ENCODE results near the gene KIF22. TPM values are rescaled to one million over a fixed set of nuclear protein-coding genes. Genes with fewer than 3 reads are reported as not detected.

Gene KIF22
- polyA plus RNA-seq, 1 of the 3 experiments (the other 2 are of a cell fraction) = 64.1 TPM

DNA sequence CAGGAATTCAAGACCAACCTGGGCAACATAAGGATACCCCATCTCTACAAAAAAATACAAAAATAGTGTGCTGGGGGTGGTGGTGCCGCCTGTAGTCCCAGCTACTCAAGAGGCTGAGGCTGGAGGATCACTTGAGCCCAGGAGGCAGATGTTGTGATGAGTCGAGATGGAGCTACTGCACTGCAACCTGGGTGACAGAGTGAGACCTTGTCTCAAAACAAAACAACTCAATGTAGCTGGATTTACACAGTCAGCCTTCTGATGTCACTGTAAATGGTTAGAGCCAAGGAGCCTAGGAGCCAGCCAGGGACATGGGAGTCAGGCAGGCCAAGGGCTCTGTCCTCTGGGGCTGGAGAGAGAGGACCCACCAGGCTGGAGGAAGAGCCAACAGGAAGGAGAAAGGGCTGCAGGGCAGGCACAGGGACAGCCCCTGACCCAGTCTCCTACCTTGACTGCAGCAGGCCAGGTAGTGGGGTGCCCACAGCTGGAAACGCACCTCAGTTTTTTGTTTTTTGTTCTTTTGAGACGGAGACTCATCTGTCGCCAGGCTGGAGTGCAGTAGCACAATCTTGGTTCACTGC, 64.1 kb downstream of the KIF22 start:
- no peak for TF ChIP-seq EZH2phosphoT487 (IDR thresholded peaks at IDR 0.05; ENCODE audit: borderline replicate concordance, low read depth)
- no peak for TF ChIP-seq FOSL2 (IDR thresholded peaks at IDR 0.05; ENCODE audit: borderline replicate concordance, low read depth)
- TF ChIP-seq, protein P1, sequence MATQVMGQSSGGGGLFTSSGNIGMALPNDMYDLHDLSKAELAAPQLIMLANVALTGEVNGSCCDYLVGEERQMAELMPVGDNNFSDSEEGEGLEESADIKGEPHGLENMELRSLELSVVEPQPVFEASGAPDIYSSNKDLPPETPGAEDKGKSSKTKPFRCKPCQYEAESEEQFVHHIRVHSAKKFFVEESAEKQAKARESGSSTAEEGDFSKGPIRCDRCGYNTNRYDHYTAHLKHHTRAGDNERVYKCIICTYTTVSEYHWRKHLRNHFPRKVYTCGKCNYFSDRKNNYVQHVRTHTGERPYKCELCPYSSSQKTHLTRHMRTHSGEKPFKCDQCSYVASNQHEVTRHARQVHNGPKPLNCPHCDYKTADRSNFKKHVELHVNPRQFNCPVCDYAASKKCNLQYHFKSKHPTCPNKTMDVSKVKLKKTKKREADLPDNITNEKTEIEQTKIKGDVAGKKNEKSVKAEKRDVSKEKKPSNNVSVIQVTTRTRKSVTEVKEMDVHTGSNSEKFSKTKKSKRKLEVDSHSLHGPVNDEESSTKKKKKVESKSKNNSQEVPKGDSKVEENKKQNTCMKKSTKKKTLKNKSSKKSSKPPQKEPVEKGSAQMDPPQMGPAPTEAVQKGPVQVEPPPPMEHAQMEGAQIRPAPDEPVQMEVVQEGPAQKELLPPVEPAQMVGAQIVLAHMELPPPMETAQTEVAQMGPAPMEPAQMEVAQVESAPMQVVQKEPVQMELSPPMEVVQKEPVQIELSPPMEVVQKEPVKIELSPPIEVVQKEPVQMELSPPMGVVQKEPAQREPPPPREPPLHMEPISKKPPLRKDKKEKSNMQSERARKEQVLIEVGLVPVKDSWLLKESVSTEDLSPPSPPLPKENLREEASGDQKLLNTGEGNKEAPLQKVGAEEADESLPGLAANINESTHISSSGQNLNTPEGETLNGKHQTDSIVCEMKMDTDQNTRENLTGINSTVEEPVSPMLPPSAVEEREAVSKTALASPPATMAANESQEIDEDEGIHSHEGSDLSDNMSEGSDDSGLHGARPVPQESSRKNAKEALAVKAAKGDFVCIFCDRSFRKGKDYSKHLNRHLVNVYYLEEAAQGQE (IDR thresholded peaks at IDR 0.05; ENCODE audit: low read depth, low read length) = no peak
- Histone ChIP-seq H3K27ac (ENCODE audit: low read depth in 2 of 2, low read length in 1 of 2) (no peak overlapping the region), H4K20me1 (ENCODE audit: insufficient read depth) (no peaks in the 10 kb centered on the region), H3K27me3 (ENCODE audit: insufficient read depth) (no peaks in the 10 kb centered on the region), H3F3A (replicated peaks; ENCODE audit: insufficient read depth) (peaks cover 27% of the 10 kb centered on the region), H3K79me2 (ENCODE audit: insufficient read depth) (no peaks in the 10 kb centered on the region), H3K9ac (no peak overlapping the region), H3K4me3 (ENCODE audit: low read depth in 2 of 2, low read length in 1 of 2) (no peak overlapping the region), H3K4me1 (ENCODE audit: control insufficient read depth in 1 of 2, insufficient read depth in 2 of 2, low read depth in 1 of 2, low read length in 1 of 2) (peaks cover 0 to 13% of the 10 kb centered on the region in 2 experiments; a peak in 1 of 4 replicates), H3K4me2 (no peak overlapping the region), H3K36me3 (replicated peaks in 1 of 2; ENCODE audit: control insufficient read depth in 1 of 2, insufficient read depth in 2 of 2, low read length in 1 of 2) (peaks cover 0 to 7% of the 10 kb centered on the region in 2 experiments), H2AFZ (ENCODE audit: low read depth) (no peak overlapping the region), H3K9me2 (no peaks in the 10 kb centered on the region), H3K9me3 (no peaks in the 10 kb centered on the region)
- ChIA-PET POLR2A (interaction anchor here (0.6 to 1.1 kb wide), 3 partner anchors 46 to 167 kb away, joined by 3 to 4 read pairs (median 3); partner anchors contain the start of gene ASPHD1), CTCF (interaction anchor here (0.9 to 2.7 kb wide), 4 partner anchors 9 to 55 kb away, joined by 3 to 10 read pairs (median 5); partner anchors contain the start of genes MAZ and MVP)
- DNase-seq = no peak
- 91% methylated on average over 5 of the region's 5 CpGs for WGBS (ENCODE audit: low lambda C conversion rate)

Small RNAs within 50 kb of the gene (small RNA-seq; reads per million reads assigned to genes)
- gene AC009133.6 (0 reads per million in 7 experiments), gene AC120114.4 (0 reads per million in 7 experiments)

Other genes starting within 250 kb of the KIF22 start
- gene SPN, start 127.5 kb upstream of the KIF22 start, polyA plus RNA-seq (2012; rRNA removed) = 0.10 and 0.13 TPM in 2 replicates
- 12.5 and 12.6 TPM in 2 replicates for gene QPRT, start 111.6 kb upstream of the KIF22 start, polyA plus RNA-seq (2012; rRNA removed)
- gene C16orf54, start 44.8 kb upstream of the KIF22 start, polyA plus RNA-seq (2012; rRNA removed) = not detected in 2 replicates
- gene ZG16, start 12.5 kb upstream of the KIF22 start, polyA plus RNA-seq (2012; rRNA removed) = not detected in 2 replicates
- gene MAZ, start 15.8 kb downstream of the KIF22 start, polyA plus RNA-seq (2012; rRNA removed) = 117 and 163 TPM in 2 replicates
- 28.1 and 29.3 TPM in 2 replicates for gene PRRT2, start 21.4 kb downstream of the KIF22 start, polyA plus RNA-seq (2012; rRNA removed)
- gene PAGR1, start 25.4 kb downstream of the KIF22 start, polyA plus RNA-seq (2012; rRNA removed) = 48.5 and 57.7 TPM in 2 replicates
- 198 and 222 TPM in 2 replicates for gene MVP, start 29.7 kb downstream of the KIF22 start, polyA plus RNA-seq (2012; rRNA removed)
- 90.7 and 94.8 TPM in 2 replicates for gene CDIPT, start 72.5 kb downstream of the KIF22 start, polyA plus RNA-seq (2012; rRNA removed)
- gene SEZ6L2, start 108.8 kb downstream of the KIF22 start, polyA plus RNA-seq (2012; rRNA removed) = 26.6 and 59.8 TPM in 2 replicates
- gene ASPHD1, start 109.7 kb downstream of the KIF22 start, polyA plus RNA-seq (2012; rRNA removed) = 29.0 and 35.1 TPM in 2 replicates
- gene KCTD13, start 135.5 kb downstream of the KIF22 start, polyA plus RNA-seq (2012; rRNA removed) = 28.5 and 31.0 TPM in 2 replicates
- 95.0 and 101 TPM in 2 replicates for gene TMEM219, start 171.3 kb downstream of the KIF22 start, polyA plus RNA-seq (2012; rRNA removed)
- gene TAOK2, start 183.1 kb downstream of the KIF22 start, polyA plus RNA-seq (2012; rRNA removed) = 21.9 and 23.1 TPM in 2 replicates
- gene HIRIP3, start 204.9 kb downstream of the KIF22 start, polyA plus RNA-seq (2012; rRNA removed) = 15.4 and 18.9 TPM in 2 replicates
- 43.9 and 46.6 TPM in 2 replicates for gene INO80E, start 205.5 kb downstream of the KIF22 start, polyA plus RNA-seq (2012; rRNA removed)
- 10.3 and 10.4 TPM in 2 replicates for gene DOC2A, start 220.3 kb downstream of the KIF22 start, polyA plus RNA-seq (2012; rRNA removed)
- not detected in 2 replicates for gene C16orf92, start 232.4 kb downstream of the KIF22 start, polyA plus RNA-seq (2012; rRNA removed)
- 2.3 and 3.8 TPM in 2 replicates for gene TLCD3B, start 240.5 kb downstream of the KIF22 start, polyA plus RNA-seq (2012; rRNA removed)

All from SK-N-SH (cell line).